Smooth muscle cell of the coronary artery (primary cell): Measurements from ENCODE around the gene LCE5A. TPM values are rescaled to one million over a fixed set of nuclear protein-coding genes. Genes with fewer than 3 reads are reported as not detected.

ENCODE experiments used
- total RNA-seq: library from RNA; depleted of rRNA; stranded (reverse); fragments of >200 nt; gene quantifications from 2 replicates; pipeline ENCODE4 v1.2.3, GENCODE V29; 2014; ENCODE audit warnings: low replicate concordance

LCE5A gene
- total RNA-seq = not detected in 2 replicates

GRCh38 chr1:152510503-152510902 lies at the start of gene LCE5A:
Gene LCE5A (plus strand): TSS chr1:152510803. CDS start chr1:152511535, 732 bp downstream.

Other genes with a start within 250 kb of the LCE5A start
- not detected in 2 replicates for gene FLG, start 185.6 kb upstream of the LCE5A start, total RNA-seq
- not detected in 2 replicates for gene FLG2, start 150.8 kb upstream of the LCE5A start, total RNA-seq
- not detected in 2 replicates for gene CRNN, start 96.5 kb upstream of the LCE5A start, total RNA-seq
- not detected in 2 replicates for gene CRCT1, start 3.7 kb downstream of the LCE5A start, total RNA-seq
- gene LCE3E, start 56.0 kb downstream of the LCE5A start, total RNA-seq = not detected in 2 replicates
- not detected in 2 replicates for gene LCE3D, start 69.7 kb downstream of the LCE5A start, total RNA-seq
- gene LCE3C, start 89.4 kb downstream of the LCE5A start, total RNA-seq = not detected in 2 replicates
- gene LCE3B, start 103.0 kb downstream of the LCE5A start, total RNA-seq = not detected in 2 replicates
- gene LCE3A, start 112.3 kb downstream of the LCE5A start, total RNA-seq = not detected in 2 replicates
- gene LCE2D, start 152.6 kb downstream of the LCE5A start, total RNA-seq = not detected in 2 replicates
- gene LCE2C, start 164.5 kb downstream of the LCE5A start, total RNA-seq = not detected in 2 replicates
- gene LCE2B, start 175.3 kb downstream of the LCE5A start, total RNA-seq = not detected in 2 replicates
- gene LCE2A, start 187.5 kb downstream of the LCE5A start, total RNA-seq = not detected in 2 replicates
- gene LCE4A, start 197.4 kb downstream of the LCE5A start, total RNA-seq = not detected in 2 replicates
- gene KPRP, start 247.2 kb downstream of the LCE5A start, total RNA-seq = not detected in 2 replicates